ENCODE data around the gene SERPINA1.

SERPINA1 gene

GRCh38 chr14:94397289-94398181 lies 9.1 kb upstream of the SERPINA1 start:
- no peak for DNase-seq (ENCODE audit: low spot score)

DNA sequence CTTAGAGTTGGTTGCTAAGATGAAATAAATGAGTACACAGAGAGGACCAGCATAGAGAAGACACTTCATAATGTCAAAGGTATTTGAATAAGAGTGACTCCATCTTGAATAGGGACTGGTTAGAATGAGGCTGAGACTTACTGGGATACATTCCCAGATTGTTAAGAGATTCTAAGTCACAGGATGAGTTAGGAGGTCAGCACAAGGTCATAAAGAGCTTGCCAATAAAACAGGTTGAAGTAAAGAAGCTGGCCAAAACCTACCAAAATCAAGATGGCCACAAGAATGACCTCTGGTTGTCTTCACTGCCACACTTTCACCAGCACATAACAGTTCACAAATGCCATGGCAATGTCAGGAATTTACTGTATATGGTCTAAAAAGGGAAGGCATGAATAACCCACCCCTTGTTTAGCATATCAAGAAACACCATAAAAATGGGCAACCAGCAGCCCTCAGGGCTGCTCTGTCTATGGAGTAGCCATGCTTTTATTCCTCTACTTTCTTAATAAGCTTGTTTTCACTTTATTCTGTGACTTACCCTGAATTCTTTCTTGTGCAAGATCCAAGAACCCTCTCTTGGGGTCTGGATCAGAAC lies 8.3 kb upstream of the SERPINA1 start:
- no peak for DNase-seq (ENCODE audit: low spot score)

- no peak for DNase-seq (ENCODE audit: low spot score)
These were observed 7.6 kb upstream of the SERPINA1 start for GRCh38 chr14:94395888-94396574.

DNA sequence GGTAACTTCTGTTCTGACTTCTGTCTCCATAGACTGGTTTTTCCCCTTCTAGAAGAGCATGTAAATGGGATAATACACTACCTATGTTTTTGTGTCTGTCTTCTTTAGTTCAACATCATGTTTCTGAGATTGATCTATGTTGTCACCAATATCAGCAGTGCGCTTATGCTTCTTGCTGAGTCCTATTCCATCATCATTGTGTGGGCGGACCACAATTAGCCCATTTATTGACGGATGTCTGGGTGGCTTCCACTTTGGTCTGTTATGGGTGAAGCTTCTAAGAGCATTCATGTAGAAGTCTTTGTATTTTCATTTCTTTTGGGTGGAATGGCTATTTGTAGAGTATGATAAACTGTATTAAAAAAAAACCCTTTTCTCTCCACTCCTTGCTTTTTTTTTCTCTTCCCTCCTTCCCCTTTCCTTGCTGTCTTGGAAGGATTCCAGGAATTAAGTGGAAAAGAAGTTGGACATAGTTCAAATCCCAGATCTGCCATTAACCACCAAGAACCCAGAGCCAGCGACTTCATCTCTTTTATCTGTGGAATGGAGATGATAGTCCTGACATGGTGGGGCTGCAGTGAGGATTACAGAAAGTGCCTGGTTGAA lies 7.0 kb upstream of the SERPINA1 start:
- no peak for DNase-seq (ENCODE audit: low spot score)

DNA sequence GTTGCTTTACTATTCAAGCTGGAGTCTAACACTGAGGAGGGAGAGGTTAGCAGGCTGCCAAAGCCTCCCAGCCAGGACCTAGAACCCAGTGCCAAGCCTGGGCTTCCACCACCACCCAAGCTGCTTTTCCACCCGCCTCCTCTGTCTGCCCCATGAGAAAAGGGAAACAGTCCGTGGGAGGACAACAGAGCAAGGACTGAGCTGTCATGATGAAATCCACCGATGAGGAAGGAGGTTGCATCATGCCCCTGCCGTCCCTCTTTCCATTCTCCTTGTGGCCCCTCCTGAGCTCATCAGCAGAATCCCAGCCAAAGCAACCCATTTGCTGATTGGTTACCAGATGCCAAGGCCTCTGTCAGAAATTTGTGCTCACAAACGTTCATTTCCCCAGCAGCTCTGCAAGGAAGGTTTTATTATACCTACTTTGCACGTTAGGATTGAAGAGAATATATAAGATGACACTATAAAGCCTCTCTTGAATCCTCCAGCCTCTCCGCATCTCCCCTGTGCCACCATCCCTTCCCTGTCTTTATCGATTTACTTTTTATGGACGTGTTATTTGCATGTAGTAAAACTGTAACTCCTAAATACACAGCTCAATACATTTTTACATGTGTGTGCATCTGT lies 6.3 kb upstream of the SERPINA1 start:
- no peak for DNase-seq (ENCODE audit: low spot score)

- no peak for DNase-seq (ENCODE audit: low spot score)
These were observed 5.7 kb upstream of the SERPINA1 start for GRCh38 chr14:94394025-94394493.

- DNase-seq (ENCODE audit: low spot score): no peak
These were observed 5.1 kb upstream of the SERPINA1 start for GRCh38 chr14:94393474-94393873.

- no peak for DNase-seq (ENCODE audit: low spot score)
These were observed 4.1 kb upstream of the SERPINA1 start for GRCh38 chr14:94392510-94392935.

GRCh38 chr14:94391281-94391975 lies 3.0 kb upstream of the SERPINA1 start:
- DNase-seq (ENCODE audit: low spot score): no peak

DNA sequence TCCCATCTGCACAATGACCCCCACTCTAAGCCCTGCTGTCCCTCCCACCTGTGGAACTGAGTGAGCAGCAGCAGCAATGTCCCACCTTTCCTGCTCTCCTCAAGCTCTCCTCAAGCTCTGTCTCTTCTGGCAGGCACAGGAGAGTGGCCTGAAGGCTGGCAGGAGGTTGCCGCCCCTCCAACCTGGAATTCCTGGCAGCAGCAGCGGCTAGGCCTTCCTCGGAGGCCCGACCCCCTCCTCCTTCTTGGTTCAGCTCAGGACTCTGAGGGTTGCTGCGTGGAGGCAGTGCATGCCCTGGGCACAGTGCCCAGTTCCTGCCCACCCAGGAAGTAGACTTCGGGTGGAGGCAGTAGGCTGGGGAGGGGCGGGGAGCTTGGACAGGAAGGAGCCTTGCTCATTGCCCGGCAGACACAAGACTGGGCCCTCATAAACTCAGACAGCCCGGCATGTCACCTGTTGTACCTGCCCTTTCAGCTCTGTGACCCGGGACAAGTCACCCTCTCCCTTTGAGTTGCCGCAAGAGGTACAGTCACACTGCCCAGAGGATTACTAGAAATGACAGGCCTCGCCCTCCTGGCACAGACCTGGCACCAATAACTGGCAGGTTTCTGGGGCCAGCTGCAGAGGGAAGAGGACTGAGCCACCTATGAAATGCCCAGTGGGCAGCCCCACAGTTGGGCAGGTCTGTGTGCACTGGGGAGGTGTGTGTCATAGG lies 2.1 kb upstream of the SERPINA1 start:
- DNase-seq (ENCODE audit: low spot score): no peak

DNA sequence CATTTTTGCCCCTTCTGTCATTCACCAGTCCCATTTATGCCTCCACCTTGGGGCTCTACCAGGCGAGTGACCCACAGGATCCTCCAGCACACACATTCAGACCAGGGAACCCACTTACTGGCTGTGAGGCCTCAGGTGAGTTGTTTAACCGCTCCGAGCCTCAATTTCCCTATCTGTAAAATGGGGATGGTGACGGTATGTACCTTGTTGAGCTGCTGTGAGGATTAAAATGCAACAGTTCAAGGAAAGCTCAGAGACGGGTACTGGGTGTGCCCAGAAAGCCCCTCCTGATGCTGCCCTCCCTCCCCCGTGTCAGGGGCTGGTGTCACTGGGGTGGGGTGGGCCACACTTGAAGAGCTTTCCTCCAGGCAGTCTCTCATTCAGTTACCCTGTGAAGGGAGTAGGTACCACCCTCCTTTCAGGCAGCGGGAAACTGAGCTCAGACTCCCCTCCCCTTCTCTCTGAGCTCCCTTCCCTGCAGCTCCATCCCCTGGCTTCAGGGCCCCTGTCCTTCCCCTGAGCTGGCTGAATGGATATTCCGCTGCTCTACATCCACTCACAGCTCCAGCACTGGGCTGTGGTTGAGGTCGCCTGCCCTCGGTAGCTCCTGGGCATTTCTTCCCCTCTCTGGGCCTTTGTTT lies 1.4 kb upstream of the SERPINA1 start:
- DNase-seq (ENCODE audit: low spot score): no peak

- no peak for DNase-seq (ENCODE audit: low spot score)
These were observed 685 bp upstream of the SERPINA1 start for GRCh38 chr14:94389104-94389469.

GRCh38 chr14:94388027-94388383 lies 397 bp downstream of the SERPINA1 start:
- DNase-seq (ENCODE audit: low spot score): no peak

DNA sequence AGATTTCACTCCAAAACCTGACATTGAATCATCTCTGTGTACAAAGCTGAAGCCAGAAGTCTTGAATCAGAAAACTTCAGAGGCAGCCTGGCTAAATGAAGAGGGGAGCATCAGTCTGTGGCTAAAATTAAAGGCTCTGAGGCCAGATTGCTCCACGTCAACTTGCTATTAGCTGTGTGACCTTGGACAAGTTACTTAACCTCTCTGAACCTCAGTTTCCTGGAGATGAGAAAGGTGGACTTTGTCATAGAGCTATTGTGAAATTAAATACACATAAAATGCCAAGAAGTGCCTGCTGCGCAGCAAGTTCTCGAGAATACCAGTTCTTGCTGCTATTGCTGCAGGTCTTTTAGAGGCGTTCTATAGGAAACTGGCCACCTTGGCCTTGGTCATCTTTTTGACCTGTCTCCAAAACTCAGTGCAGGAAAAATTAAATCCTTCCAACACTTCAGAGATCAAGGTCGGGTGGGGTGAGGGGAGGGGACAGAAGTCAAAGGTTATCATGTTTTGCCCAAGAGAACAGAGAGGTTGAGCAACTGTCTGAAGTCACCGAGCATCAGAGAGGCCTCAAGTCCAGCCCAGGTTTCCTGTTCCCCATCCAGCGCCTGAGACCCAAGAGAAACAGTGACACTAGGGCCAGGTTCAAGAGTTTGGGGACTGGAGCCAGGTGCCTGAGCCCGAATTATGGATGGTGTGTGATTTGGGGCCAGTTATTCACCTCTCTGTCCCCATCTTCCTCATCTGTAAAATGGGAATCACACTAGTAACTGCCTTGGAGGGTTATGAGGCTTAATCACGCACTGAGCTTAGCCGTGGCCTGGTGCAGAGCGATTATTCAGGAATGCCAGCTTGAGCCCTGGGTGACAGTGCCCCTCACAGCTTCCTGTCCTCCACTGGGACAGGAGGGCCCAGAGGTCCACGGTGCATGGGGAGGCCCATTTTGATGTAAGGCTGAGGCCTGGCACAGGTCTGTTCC lies 1.1 kb downstream of the SERPINA1 start:
- no peak for DNase-seq (ENCODE audit: low spot score)

DNA sequence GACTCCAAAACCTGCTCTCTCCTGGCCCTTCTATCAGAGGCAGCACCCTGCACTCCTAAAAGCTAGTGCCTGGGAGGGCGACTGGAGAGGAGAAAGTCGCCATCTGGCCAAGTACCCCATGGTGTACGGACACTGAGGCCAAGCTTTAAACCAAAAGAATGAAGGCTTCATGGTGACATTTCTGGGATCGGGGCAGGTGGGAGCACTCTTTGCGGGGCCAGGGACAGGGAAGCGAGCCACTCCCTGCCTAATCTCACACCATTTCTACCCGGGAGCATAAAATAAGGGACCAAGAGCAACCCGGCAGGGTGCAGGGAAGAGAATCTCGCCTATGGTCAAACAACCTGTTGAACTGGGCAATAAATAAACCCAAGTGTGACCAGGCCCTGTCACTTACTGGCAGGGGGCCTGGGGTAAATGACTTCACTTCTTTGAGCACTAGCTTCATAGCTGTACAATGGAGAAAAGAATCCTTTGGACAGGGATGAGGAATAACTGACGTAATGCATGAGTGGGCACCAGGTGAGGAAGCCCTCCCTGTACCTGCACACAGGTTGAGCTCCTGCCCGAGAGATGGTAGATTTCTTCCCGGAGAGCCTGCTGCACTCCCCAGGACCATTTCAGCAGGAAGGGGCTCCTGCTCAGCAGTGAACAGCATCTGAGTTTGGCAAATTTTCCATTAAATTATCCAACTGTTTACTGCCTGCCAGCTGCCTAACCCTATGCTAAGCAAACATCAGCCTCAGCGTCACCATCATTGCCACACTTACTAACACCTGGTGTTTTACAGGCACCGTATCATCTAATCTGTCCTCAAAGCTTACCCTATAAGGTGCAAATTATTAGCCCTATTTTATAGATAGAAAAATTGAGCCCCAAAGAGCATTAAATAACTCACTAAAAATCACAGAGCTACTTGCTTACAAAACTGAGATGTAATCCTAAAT lies 2.0 kb downstream of the SERPINA1 start:
- no peak for DNase-seq (ENCODE audit: low spot score)

DNA sequence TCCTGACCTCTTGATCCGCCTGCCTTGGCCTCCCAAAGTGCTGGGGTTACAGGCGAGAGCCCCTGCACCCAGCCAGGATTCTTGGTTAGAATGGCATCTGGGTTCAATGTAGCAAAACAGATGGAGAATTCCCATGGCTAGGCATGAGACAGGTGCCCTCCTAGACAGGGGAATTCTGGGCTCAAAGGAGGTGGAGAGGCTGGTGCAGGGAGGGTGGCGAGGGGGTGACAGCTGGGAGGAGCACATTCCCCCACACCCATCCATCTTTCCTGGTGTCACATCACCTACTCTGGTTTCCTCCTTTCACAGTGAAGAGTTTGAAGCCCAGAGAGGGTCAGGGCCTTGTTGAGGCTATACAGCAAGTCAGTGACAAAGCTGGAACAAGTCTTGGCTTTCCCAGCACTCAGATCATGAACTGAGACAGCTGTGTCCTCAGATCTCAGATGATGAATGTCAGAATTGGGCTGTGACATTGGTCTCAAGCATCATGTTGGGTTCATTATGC lies 2.8 kb downstream of the SERPINA1 start:
- no peak for DNase-seq (ENCODE audit: low spot score)

DNA sequence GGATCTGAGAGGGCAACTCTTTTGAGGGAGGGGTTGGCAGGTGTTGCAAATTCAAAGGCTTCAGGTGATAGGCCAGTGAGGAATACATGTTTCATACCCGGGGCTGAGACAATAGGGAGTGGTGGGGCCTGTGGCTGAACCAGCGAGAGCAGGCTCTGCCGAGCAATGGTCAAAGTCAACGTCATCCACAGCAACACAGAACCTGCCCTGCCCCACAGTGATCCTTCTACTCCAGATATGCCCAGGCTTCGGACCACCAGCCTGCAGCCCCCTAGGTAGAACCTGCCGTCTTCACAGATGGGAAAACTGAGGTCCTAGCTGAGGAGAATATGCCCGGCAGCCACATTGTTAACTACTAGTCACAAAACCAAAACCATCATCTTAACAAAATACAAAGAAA lies 4.1 kb downstream of the SERPINA1 start:
- no peak for DNase-seq (ENCODE audit: low spot score)

DNA sequence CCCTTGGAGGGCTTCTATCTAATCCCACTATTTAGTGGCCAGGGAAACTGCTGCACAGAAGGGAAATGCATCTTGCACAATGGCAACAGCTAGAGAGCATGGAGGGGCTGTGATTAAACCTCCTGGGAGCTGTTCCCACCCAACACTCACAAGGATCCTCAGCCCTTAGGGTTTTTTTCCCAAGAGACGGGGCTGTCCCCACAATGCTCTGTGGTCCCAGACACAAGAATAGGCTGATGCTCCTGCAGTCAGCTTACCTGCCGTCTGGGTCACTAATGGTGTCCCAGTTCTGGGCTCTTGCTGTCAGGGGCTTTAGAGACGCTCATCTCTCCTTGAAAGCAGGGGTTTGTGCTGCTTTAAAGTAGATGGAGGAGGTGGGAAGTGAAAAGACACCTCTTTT lies 4.6 kb downstream of the SERPINA1 start:
- DNase-seq (ENCODE audit: low spot score): no peak

All from cerebellar cortex (tissue), 1 donor.